ENCODE data around the gene DPP7.
A peak's percentile ranks its signal among the peaks of the same experiment; 100 is the strongest.
"Not testable (repeated sequence)": the region's sequence is repeated elsewhere in the genome, so short reads cannot be mapped to it uniquely, and the experiment has no call there.

DPP7 gene

GRCh38 chr9:137070906-137071275 is 43.6 kb downstream of the DPP7 start:
- no peak for DNase-seq (ENCODE audit: low read depth in 2 of 2)

GRCh38 chr9:137070201-137070905 is 44.2 kb downstream of the DPP7 start, which contains the start of gene SAPCD2:
Gene SAPCD2 (minus strand): TSS chr9:137070557. CDS start chr9:137070460, 97 bp downstream.
- DNase-seq (ENCODE audit: low read depth in 2 of 2) = peak; percentile 72 to 79

GRCh38 chr9:137069508-137070091 is 44.9 kb downstream of the DPP7 start:
- DNase-seq (ENCODE audit: low read depth in 2 of 2) = no peak

GRCh38 chr9:137068539-137069507 is 45.7 kb downstream of the DPP7 start:
- no peak for DNase-seq (ENCODE audit: low read depth in 2 of 2)

- peak; percentile 77 to 78 for DNase-seq (ENCODE audit: low read depth in 2 of 2)
Observed at GRCh38 chr9:137067860-137068538, 46.5 kb downstream of the DPP7 start.

GRCh38 chr9:137066096-137066861 is 48.3 kb downstream of the DPP7 start:
- DNase-seq (ENCODE audit: low read depth in 2 of 2) = no peak

- DNase-seq (ENCODE audit: low read depth in 2 of 2) = no peak
Observed at GRCh38 chr9:137065336-137065967, 49.1 kb downstream of the DPP7 start.

GRCh38 chr9:137064880-137065164 is 49.7 kb downstream of the DPP7 start:
- no peak for DNase-seq (ENCODE audit: low read depth in 2 of 2)

GRCh38 chr9:137064027-137064879 is 50.3 kb downstream of the DPP7 start:
- peak in 1 of 2 donors; percentile 64 for DNase-seq (ENCODE audit: low read depth in 2 of 2)

- no peak for DNase-seq (ENCODE audit: low read depth in 2 of 2)
Observed at GRCh38 chr9:137063311-137064026, 51.1 kb downstream of the DPP7 start.

GRCh38 chr9:137062798-137063197 is 51.7 kb downstream of the DPP7 start:
- not testable (repeated sequence) for DNase-seq (ENCODE audit: low read depth in 2 of 2)

GRCh38 chr9:137062384-137062783 is 52.1 kb downstream of the DPP7 start:
- no peak for DNase-seq (ENCODE audit: low read depth in 2 of 2)

All from stimulated activated CD4-positive, alpha-beta T cell treated with anti-CD3 and anti-CD28 coated beads, Interleukin-4, amount 100 ng/mL, for 48 hours (primary cell).